Measurements from ENCODE around the gene PACS2.
"Not testable (repeated sequence)": the region's sequence is repeated elsewhere in the genome, so short reads cannot be mapped to it uniquely, and the experiment has no call there.

The PACS2 gene

DNA sequence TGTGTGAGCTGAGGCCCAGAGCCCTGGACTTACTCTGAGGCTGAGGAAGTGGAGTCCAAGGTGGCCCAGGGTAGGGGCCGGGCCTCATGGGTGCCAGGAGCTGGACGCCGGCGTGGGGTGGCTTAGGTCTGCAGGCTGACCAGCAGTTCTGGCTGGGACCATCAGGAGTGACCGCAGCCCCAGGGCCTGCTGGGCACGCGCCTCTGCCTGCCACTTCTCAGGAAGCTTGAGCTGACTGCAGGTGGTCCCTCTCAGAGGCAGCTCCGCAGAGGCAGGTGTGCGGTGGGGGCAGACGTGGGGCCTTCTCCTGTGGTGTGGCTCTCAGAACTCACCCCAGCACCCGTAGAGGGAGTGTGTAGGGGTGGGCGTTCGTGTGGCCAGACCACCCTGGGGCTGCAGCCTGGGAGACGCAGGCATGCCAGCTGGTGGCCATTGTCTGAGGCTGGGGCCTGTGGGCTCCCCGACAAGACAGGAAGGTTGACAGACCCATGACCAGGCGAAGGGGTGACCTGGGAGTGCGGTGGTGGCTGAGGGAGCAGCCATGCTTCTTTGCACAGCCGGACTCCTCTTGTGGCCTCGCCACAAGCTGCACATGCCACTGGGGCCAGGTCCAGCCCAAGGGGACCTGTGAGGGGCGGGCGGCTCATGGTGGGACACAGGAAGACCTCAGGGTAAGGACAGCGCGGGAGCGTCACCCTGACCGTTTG is 43.7 kb downstream of the PACS2 start:
- no peak overlapping the region for H3K9ac ChIP-seq (ENCODE audit: low read depth, low read length, poor library complexity, severe bottlenecking)
- H3K4me1 ChIP-seq (ENCODE audit: insufficient read depth, low read length, poor library complexity, severe bottlenecking), result no peaks in the 10 kb centered on the region
- no peaks in the 10 kb centered on the region for H3F3A ChIP-seq (ENCODE audit: low read depth)
- H2AFZ ChIP-seq (ENCODE audit: low read length), result no peak overlapping the region
- no peak overlapping the region for H3K4me3 ChIP-seq (ENCODE audit: low read length, poor library complexity, severe bottlenecking)
- H3K4me2 ChIP-seq (ENCODE audit: low read depth, low read length, poor library complexity, severe bottlenecking), result no peak overlapping the region
- no peak for TF ChIP-seq EZH2phosphoT487 (IDR thresholded peaks at IDR 0.05; ENCODE audit: borderline replicate concordance)
- TF ChIP-seq, protein P1, sequence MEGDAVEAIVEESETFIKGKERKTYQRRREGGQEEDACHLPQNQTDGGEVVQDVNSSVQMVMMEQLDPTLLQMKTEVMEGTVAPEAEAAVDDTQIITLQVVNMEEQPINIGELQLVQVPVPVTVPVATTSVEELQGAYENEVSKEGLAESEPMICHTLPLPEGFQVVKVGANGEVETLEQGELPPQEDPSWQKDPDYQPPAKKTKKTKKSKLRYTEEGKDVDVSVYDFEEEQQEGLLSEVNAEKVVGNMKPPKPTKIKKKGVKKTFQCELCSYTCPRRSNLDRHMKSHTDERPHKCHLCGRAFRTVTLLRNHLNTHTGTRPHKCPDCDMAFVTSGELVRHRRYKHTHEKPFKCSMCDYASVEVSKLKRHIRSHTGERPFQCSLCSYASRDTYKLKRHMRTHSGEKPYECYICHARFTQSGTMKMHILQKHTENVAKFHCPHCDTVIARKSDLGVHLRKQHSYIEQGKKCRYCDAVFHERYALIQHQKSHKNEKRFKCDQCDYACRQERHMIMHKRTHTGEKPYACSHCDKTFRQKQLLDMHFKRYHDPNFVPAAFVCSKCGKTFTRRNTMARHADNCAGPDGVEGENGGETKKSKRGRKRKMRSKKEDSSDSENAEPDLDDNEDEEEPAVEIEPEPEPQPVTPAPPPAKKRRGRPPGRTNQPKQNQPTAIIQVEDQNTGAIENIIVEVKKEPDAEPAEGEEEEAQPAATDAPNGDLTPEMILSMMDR (conservative IDR thresholded peaks at IDR 0.05; ENCODE audit: low read length), result no peak
- H3K9me2 ChIP-seq (replicated peaks; ENCODE audit: low read depth, low read length), result no peaks in the 10 kb centered on the region
- no peaks in the 10 kb centered on the region for H4K20me1 ChIP-seq (ENCODE audit: insufficient read depth, low read length, poor library complexity, severe bottlenecking)
- H3K36me3 ChIP-seq (ENCODE audit: insufficient read depth, low read length), result peaks cover 3% of the 10 kb centered on the region; the same call in 1 of the 2 replicates
- H3K79me2 ChIP-seq (ENCODE audit: insufficient read depth, low read length), result no peaks in the 10 kb centered on the region
- H3K27me3 ChIP-seq (ENCODE audit: insufficient read depth, low read length, poor library complexity, severe bottlenecking), result no peaks in the 10 kb centered on the region
- H3K9me3 ChIP-seq (ENCODE audit: insufficient read depth, low read depth, low read length), result no peaks in the 10 kb centered on the region

DNA sequence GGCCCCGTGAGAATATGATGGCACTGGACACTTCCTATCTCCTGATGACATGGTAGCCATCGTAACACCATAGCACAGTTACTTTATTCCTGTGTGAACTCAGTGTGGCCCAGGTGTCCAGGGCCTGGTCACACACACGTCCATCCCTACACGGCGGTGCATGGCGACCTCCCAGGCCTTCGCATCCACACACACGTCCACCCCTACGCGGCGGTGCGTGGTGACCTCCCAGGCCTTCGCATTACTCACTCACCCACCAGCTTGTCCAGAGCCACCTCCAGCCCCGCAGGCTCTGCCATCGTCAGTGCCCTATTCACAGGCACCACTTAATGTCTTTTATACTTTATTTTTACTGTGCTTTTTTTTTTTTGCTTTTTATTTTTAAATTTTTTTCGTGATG is 44.4 kb downstream of the PACS2 start:
- no peaks in the 10 kb centered on the region for H3K27me3 ChIP-seq (ENCODE audit: insufficient read depth, low read length, poor library complexity, severe bottlenecking)
- no peak overlapping the region for H3K9ac ChIP-seq (ENCODE audit: low read depth, low read length, poor library complexity, severe bottlenecking)
- no peak overlapping the region for H3K4me3 ChIP-seq (ENCODE audit: low read length, poor library complexity, severe bottlenecking)
- H3K79me2 ChIP-seq (ENCODE audit: insufficient read depth, low read length), result no peaks in the 10 kb centered on the region
- H3K9me3 ChIP-seq (ENCODE audit: insufficient read depth, low read depth, low read length), result no peaks in the 10 kb centered on the region
- H3K9me2 ChIP-seq (replicated peaks; ENCODE audit: low read depth, low read length), result no peaks in the 10 kb centered on the region
- H4K20me1 ChIP-seq (ENCODE audit: insufficient read depth, low read length, poor library complexity, severe bottlenecking), result no peaks in the 10 kb centered on the region
- TF ChIP-seq, protein P1 (conservative IDR thresholded peaks at IDR 0.05; ENCODE audit: low read length), result no peak
- TF ChIP-seq EZH2phosphoT487 (IDR thresholded peaks at IDR 0.05; ENCODE audit: borderline replicate concordance), result no peak
- no peaks in the 10 kb centered on the region for H3K4me1 ChIP-seq (ENCODE audit: insufficient read depth, low read length, poor library complexity, severe bottlenecking)
- no peak overlapping the region for H3K4me2 ChIP-seq (ENCODE audit: low read depth, low read length, poor library complexity, severe bottlenecking)
- peaks cover 3% of the 10 kb centered on the region; the same call in 1 of the 2 replicates for H3K36me3 ChIP-seq (ENCODE audit: insufficient read depth, low read length)
- H3F3A ChIP-seq (ENCODE audit: low read depth), result no peaks in the 10 kb centered on the region
- no peak overlapping the region for H2AFZ ChIP-seq (ENCODE audit: low read length)

DNA sequence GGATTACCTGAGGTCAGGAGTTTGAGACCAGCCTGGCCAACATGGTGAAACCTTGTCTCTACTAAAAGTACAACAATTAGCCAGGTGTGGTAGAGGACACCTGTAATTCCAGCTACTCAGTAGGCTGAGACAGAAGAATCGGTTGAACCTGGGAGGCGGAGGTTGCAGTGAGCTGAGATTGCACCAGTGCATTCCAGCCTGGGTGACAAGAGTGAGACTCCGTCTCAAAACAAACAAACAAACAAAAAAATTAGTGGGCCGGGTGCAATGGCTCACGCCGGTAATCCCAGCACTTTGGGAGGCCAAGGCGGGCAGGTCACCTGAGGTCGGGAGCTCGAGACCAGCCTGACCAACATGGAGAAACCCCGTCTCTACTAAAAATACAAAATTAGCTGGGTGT is 46.9 kb downstream of the PACS2 start:
- H3K4me2 ChIP-seq (ENCODE audit: low read depth, low read length, poor library complexity, severe bottlenecking); H3K4me3 ChIP-seq (ENCODE audit: low read length, poor library complexity, severe bottlenecking); H4K20me1 ChIP-seq (ENCODE audit: insufficient read depth, low read length, poor library complexity, severe bottlenecking); H2AFZ ChIP-seq (ENCODE audit: low read length); H3K4me1 ChIP-seq (ENCODE audit: insufficient read depth, low read length, poor library complexity, severe bottlenecking); H3F3A ChIP-seq (ENCODE audit: low read depth); H3K9me3 ChIP-seq (ENCODE audit: insufficient read depth, low read depth, low read length); H3K36me3 ChIP-seq (ENCODE audit: insufficient read depth, low read length); H3K27me3 ChIP-seq (ENCODE audit: insufficient read depth, low read length, poor library complexity, severe bottlenecking); H3K9me2 ChIP-seq (replicated peaks; ENCODE audit: low read depth, low read length); H3K79me2 ChIP-seq (ENCODE audit: insufficient read depth, low read length); H3K9ac ChIP-seq (ENCODE audit: low read depth, low read length, poor library complexity, severe bottlenecking): not testable (repeated sequence)
